Upper lobe of left lung (tissue), 4 donors: ENCODE results near the gene RPGR.

Experiments used
- CTCF ChIP-seq, 6 experiments: fragments of 450-650 bp in 4 of 6; fragments of 200-600 bp in 2 of 6; sonication (generic) in 2 of 6; IDR thresholded peaks; one replicate each; pipeline ENCODE4 v1.5.1; 2016 to 2019; ENCODE audit warnings: antibody characterized with exemption in 6 of 6
- EP300 ChIP-seq, 4 donors: sonication (generic); formaldehyde crosslinking; IDR thresholded peaks; one replicate each; pipeline ENCODE4 v1.5.1; 2017; ENCODE audit warnings: antibody characterized with exemption in 4 of 4, control low read depth in 2 of 4
- POLR2A ChIP-seq, 4 donors: fragments of 450-650 bp; IDR thresholded peaks; one replicate each; pipeline ENCODE4 v1.5.1; 2016 to 2017; ENCODE audit warnings: antibody characterized with exemption in 4 of 4, mild to moderate bottlenecking in 2 of 4
- POLR2AphosphoS5 ChIP-seq, 2 donors: sonication (generic); formaldehyde crosslinking; IDR thresholded peaks; one replicate each; pipeline ENCODE4 v1.5.1; 2017; ENCODE audit warnings: antibody characterized with exemption in 2 of 2

DNA sequence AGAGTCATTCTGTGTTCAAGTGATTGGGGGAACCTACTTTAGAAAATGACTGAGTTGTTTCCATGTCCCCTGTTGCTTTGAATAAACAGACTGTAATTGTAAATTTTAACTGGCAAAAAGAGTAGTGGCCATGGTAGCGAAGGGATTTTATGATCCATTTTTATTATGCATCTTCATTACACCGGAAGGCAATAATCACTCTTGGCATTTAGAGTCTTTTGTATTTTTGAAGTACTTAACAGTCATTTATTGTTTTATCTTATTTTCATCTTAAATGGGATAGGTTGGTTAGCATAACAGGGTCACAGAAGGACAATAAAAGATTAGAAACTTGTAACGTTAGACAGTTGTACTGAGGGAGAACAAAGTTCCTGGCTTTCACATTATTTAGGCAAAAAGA, 14.1 kb upstream of the RPGR start:
- no peak for TF ChIP-seq CTCF (IDR thresholded peaks at IDR 0.05)
- TF ChIP-seq EP300 (IDR thresholded peaks at IDR 0.05) = no peak
- TF ChIP-seq POLR2AphosphoS5 (IDR thresholded peaks at IDR 0.05) = no peak
- no peak for TF ChIP-seq POLR2A (IDR thresholded peaks at IDR 0.05)
